PC-3 (cell line): ENCODE results near the gene CCBE1.

Experiments
- EZH2 ChIP-seq: fragments of 300-600 bp; sonication (generic); IDR thresholded peaks from one replicate; pipeline ENCODE4 v1.6.1; 2017; ENCODE audit warnings: antibody characterized with exemption, mild to moderate bottlenecking, low read length; ENCODE audit not compliant: unreplicated experiment
- TF ChIP-seq, protein P1 (sequence below): fragments of 300-600 bp; sonication (generic); conservative IDR thresholded peaks from 2 replicates; pipeline ENCODE4 v1.5.1; 2017; ENCODE audit warnings: antibody characterized with exemption, low read depth, mild to moderate bottlenecking, low read length

DNA sequence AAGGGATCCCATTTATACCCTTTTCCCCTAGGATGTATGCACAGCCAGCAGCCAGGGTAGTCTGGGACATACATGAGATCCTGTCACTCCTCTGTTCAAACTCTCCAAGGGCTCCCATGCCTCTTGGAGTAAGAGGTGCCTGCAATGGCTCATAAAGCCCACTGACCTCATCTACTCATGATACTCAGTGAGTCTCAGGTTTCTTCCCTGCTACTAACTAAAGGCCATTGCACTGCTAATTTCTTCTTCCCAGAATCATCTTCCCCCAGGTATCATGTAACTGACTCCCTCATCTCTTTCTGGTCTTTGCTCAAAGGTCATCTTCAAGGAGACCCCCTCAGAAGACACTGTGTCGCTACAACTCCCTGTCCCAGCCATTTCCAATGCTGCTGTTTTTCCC, 68.2 kb downstream of the CCBE1 start:
- TF ChIP-seq EZH2, result no peak
- TF ChIP-seq, protein P1, sequence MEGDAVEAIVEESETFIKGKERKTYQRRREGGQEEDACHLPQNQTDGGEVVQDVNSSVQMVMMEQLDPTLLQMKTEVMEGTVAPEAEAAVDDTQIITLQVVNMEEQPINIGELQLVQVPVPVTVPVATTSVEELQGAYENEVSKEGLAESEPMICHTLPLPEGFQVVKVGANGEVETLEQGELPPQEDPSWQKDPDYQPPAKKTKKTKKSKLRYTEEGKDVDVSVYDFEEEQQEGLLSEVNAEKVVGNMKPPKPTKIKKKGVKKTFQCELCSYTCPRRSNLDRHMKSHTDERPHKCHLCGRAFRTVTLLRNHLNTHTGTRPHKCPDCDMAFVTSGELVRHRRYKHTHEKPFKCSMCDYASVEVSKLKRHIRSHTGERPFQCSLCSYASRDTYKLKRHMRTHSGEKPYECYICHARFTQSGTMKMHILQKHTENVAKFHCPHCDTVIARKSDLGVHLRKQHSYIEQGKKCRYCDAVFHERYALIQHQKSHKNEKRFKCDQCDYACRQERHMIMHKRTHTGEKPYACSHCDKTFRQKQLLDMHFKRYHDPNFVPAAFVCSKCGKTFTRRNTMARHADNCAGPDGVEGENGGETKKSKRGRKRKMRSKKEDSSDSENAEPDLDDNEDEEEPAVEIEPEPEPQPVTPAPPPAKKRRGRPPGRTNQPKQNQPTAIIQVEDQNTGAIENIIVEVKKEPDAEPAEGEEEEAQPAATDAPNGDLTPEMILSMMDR, result no peak
